Ishikawa (cell line): Measurements from ENCODE around the gene SPOCK1.

Experiments
- CEBPB ChIP-seq: IDR thresholded peaks from 2 replicates; pipeline ENCODE4 v1.6.1; 2012
- CREB1 ChIP-seq: IDR thresholded peaks from 2 replicates; pipeline ENCODE4 v1.6.1; 2012; ENCODE audit warnings: low read depth
- EGR1 ChIP-seq: IDR thresholded peaks from 2 replicates; pipeline ENCODE4 v1.6.1; 2012
- EP300 ChIP-seq: IDR thresholded peaks from 2 replicates; pipeline ENCODE4 v1.6.1; 2012; ENCODE audit warnings: borderline replicate concordance
- FOXM1 ChIP-seq: IDR thresholded peaks from 2 replicates; pipeline ENCODE4 v1.6.1; 2012; ENCODE audit warnings: low read depth, borderline replicate concordance
- NFIC ChIP-seq: IDR thresholded peaks from 2 replicates; pipeline ENCODE4 v1.6.1; 2012
- RAD21 ChIP-seq: IDR thresholded peaks from 2 replicates; pipeline ENCODE4 v1.6.1; 2012; ENCODE audit warnings: low read depth
- TAF1 ChIP-seq: IDR thresholded peaks from 2 replicates; pipeline ENCODE4 v1.6.1; 2012; ENCODE audit warnings: low read depth, mild to moderate bottlenecking
- TCF12 ChIP-seq: IDR thresholded peaks from 2 replicates; pipeline ENCODE4 v1.6.1; 2012; ENCODE audit warnings: low read depth
- TEAD4 ChIP-seq: IDR thresholded peaks from 2 replicates; pipeline ENCODE4 v1.6.1; 2012
- YY1 ChIP-seq: IDR thresholded peaks from 2 replicates; pipeline ENCODE4 v1.6.1; 2012; ENCODE audit warnings: low read depth
- ZBTB7A ChIP-seq: IDR thresholded peaks from 2 replicates; pipeline ENCODE4 v1.6.1; 2012; ENCODE audit warnings: low read depth
- TF ChIP-seq, protein P1 (sequence below): IDR thresholded peaks from 2 replicates; pipeline ENCODE4 v1.6.1; 2012
- TF ChIP-seq, protein P2 (sequence below): IDR thresholded peaks from 2 replicates; pipeline ENCODE4 v1.6.1; 2012; ENCODE audit warnings: low read depth, mild to moderate bottlenecking
- TF ChIP-seq, protein P3 (sequence below): IDR thresholded peaks from 2 replicates; pipeline ENCODE4 v1.6.1; 2012

SPOCK1 gene

DNA sequence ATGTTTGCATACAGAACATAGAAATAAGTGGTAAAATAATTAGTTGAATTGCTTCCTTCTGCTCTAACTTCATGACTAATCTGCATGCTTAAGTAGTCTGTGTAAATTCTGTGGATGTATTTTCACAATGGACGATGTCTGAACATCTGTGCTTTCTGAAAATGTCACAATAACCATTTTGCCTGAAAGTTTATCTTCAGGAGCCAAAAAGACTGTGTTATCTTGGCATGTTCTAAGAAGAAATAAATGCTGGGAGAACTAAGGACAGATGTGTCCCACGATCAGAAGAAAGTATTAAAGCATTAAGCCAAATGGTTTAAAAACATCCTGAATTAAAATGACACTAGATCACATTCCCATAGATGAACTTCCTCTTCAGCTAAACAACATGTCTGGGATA, 397.6 kb downstream of the SPOCK1 start:
- TF ChIP-seq TEAD4, result no peak
- no peak for TF ChIP-seq FOXM1
- TF ChIP-seq CEBPB, result no peak
- no peak for TF ChIP-seq TCF12
- no peak for TF ChIP-seq TAF1
- TF ChIP-seq RAD21, result no peak
- TF ChIP-seq ZBTB7A, result no peak
- TF ChIP-seq, protein P1, sequence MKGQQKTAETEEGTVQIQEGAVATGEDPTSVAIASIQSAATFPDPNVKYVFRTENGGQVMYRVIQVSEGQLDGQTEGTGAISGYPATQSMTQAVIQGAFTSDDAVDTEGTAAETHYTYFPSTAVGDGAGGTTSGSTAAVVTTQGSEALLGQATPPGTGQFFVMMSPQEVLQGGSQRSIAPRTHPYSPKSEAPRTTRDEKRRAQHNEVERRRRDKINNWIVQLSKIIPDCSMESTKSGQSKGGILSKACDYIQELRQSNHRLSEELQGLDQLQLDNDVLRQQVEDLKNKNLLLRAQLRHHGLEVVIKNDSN, result no peak
- TF ChIP-seq EP300, result no peak
- no peak for TF ChIP-seq YY1
- TF ChIP-seq EGR1, result no peak
- TF ChIP-seq, protein P2, sequence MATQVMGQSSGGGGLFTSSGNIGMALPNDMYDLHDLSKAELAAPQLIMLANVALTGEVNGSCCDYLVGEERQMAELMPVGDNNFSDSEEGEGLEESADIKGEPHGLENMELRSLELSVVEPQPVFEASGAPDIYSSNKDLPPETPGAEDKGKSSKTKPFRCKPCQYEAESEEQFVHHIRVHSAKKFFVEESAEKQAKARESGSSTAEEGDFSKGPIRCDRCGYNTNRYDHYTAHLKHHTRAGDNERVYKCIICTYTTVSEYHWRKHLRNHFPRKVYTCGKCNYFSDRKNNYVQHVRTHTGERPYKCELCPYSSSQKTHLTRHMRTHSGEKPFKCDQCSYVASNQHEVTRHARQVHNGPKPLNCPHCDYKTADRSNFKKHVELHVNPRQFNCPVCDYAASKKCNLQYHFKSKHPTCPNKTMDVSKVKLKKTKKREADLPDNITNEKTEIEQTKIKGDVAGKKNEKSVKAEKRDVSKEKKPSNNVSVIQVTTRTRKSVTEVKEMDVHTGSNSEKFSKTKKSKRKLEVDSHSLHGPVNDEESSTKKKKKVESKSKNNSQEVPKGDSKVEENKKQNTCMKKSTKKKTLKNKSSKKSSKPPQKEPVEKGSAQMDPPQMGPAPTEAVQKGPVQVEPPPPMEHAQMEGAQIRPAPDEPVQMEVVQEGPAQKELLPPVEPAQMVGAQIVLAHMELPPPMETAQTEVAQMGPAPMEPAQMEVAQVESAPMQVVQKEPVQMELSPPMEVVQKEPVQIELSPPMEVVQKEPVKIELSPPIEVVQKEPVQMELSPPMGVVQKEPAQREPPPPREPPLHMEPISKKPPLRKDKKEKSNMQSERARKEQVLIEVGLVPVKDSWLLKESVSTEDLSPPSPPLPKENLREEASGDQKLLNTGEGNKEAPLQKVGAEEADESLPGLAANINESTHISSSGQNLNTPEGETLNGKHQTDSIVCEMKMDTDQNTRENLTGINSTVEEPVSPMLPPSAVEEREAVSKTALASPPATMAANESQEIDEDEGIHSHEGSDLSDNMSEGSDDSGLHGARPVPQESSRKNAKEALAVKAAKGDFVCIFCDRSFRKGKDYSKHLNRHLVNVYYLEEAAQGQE, result no peak
- TF ChIP-seq NFIC, result no peak
- TF ChIP-seq, protein P3, sequence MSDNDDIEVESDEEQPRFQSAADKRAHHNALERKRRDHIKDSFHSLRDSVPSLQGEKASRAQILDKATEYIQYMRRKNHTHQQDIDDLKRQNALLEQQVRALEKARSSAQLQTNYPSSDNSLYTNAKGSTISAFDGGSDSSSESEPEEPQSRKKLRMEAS, result no peak
- TF ChIP-seq CREB1, result no peak

DNA sequence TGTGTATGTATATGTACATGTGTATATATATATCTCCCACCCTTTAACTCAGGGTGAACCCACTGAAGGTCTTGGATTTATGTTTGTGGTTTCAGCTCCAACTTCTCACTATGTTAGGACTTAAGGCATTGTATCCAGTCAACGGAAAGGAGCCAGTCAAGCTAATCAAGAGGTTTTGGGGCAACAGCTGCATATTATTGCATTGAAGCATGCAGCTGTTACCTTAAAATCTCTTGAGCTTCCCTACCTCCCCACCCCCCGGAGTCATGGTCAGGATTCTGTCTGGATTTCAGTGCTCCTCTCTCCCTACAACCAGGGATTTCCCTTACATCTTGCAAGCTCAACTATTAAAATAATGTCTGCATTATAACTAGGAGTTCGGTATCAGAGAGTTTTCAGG, 399.5 kb downstream of the SPOCK1 start:
- TF ChIP-seq YY1 (no peak), EP300 (no peak), FOXM1 (no peak), CREB1 (no peak), CEBPB (no peak)
- TF ChIP-seq, protein P2, result no peak

DNA sequence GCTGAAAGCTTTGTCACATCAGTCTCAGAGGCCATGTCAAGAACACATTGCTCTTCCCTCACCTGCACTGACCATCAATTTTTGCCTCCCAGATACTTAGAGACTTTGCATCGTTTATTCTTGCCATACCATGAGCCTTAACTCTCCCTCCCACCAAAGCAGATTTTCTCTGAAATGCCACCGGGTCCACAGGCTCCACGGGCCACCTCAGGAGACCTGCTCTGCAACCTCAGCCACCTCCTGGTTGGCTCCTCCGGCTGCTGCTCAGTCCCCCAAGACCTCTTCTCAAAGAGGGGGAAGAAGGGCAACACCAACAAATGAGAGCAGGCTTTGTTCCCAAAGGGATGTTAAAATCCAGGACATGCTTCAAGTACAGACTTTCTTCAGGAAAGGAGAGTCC, 400.5 kb downstream of the SPOCK1 start:
- TF ChIP-seq RAD21 (no peak), TAF1 (no peak), ZBTB7A (no peak), FOXM1 (no peak), YY1 (no peak), TEAD4 (no peak), EP300 (no peak), CEBPB (no peak), CREB1 (no peak)
- TF ChIP-seq, protein P2, result no peak
- TF ChIP-seq, protein P1, result no peak
- TF ChIP-seq, protein P3, result no peak

DNA sequence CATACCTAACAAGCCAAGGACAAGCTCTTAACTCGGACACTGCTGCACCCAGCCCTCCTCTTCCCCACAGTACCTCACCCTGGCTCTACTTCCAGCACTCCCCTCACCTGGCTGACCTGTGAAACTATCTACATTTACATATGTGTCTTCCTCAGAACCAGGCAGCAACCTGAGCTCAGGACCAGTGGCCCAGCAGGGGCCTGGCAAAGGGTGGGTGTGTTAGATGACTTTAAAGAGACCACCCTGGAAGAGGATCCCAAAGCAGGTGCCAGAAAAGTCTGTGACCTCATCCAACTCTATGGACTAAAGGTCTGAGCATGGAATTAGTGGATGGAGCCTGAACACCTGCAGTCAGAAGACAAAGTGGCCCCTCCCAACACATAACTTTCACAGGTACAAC, 400.9 kb downstream of the SPOCK1 start:
- no peak for TF ChIP-seq EGR1
- no peak for TF ChIP-seq ZBTB7A
- TF ChIP-seq, protein P3, result no peak
- TF ChIP-seq CEBPB, result no peak
- no peak for TF ChIP-seq TCF12
- TF ChIP-seq, protein P2, result no peak
- TF ChIP-seq FOXM1, result no peak
- TF ChIP-seq NFIC, result no peak
- no peak for TF ChIP-seq YY1
- no peak for TF ChIP-seq RAD21
- TF ChIP-seq TAF1, result no peak
- TF ChIP-seq, protein P1, result no peak
- no peak for TF ChIP-seq EP300
- TF ChIP-seq TEAD4, result no peak
- TF ChIP-seq CREB1, result no peak
